HG02763 (cell line): ENCODE results near the gene PPIL3.
A peak's percentile ranks its signal among the peaks of the same experiment; 100 is the strongest.
"Not testable (repeated sequence)": the region's sequence is repeated elsewhere in the genome, so short reads cannot be mapped to it uniquely, and the experiment has no call there.

Experiments
- ATAC-seq: cut with Tn5 transposase; IDR thresholded peaks from one replicate; pipeline ENCODE4 v1.9.1; 2021; ENCODE audit warnings: mild to moderate bottlenecking, moderate library complexity; ENCODE audit not compliant: unreplicated experiment

The PPIL3 gene

DNA sequence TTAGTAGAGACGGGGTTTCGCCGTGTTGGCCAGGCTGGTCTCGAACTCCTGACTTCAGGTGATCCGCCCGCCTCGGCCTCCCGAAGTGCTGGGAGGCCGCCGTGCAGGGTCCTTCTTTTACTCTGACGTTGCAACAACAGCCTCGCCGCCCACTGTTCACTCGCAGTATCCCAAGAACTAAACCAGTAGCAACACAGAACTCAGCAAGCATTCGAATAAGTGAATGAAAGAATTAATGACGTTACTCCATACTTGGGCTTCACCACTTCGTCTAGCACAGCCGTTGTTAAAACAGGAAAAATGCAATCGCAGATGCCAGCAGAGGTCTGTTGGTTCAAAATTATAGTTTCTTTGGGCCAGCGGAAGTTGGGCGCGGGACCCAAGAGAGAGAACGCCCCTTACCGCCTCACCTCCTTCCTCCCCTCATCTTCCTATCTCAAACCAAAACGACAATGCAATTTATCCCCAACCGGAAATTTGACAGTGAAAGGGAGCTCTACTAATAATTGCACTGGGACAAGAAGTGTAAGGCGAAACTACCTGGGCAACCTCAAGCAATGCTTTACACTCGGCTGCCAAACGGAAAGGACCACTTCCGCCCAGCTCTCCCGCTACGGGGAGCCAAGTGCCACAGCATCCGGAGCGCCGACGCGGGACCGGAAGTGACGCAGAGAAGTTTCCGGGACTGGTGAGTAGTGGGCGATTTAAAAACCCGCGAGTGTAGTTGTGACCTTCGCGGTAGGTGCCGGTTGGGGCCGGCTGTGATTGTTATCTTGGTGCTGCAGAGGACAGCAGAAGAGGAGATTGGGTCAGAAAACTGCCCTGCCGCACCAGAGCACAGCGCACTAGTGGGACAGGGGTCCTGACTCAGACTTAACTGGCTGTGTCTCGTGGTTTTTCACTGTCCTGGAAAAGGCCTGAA, at the start of gene PPIL3, which contains the start of gene NIF3L1:
Gene PPIL3, minus strand, starts transcription at position 374 of the 922 bp plus-strand sequence. CDS start 1,462 bp downstream, outside the sequence.
Gene NIF3L1, plus strand, starts transcription at position 668 of the 922 bp plus-strand sequence. CDS start 2,573 bp downstream, outside the sequence.
- peak; percentile 88 for ATAC-seq

DNA sequence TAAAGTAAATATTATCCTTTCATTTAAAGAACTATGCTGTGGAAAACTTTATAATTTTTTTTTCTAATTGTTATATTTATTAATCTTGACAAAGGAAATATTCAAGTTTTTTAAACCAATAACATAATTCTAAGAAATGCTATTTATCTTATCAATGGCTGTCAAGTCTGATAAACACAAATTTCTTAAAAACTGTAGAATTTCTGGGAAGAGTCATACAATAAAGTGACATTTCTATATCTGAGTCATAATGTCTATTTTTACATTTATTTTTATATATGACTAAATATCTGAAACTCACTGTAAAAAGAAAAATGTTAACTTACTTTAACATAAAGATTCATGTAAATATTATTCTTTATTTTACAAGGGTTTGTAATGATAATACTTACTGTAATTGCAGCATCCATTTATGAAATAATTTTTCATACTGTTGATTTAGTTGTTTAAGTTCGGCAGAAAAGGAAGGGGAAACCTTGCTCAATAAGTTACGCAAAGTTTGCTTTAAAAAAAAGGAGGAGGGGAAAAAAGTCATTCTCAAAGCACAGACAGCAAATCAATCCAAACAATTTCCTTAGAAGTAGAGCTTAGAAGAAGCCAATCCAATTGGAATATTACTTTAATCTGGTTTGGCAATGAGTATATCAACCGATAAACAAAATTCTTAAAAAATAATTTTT, 42.2 kb upstream of the PPIL3 start:
- no peak for ATAC-seq

DNA sequence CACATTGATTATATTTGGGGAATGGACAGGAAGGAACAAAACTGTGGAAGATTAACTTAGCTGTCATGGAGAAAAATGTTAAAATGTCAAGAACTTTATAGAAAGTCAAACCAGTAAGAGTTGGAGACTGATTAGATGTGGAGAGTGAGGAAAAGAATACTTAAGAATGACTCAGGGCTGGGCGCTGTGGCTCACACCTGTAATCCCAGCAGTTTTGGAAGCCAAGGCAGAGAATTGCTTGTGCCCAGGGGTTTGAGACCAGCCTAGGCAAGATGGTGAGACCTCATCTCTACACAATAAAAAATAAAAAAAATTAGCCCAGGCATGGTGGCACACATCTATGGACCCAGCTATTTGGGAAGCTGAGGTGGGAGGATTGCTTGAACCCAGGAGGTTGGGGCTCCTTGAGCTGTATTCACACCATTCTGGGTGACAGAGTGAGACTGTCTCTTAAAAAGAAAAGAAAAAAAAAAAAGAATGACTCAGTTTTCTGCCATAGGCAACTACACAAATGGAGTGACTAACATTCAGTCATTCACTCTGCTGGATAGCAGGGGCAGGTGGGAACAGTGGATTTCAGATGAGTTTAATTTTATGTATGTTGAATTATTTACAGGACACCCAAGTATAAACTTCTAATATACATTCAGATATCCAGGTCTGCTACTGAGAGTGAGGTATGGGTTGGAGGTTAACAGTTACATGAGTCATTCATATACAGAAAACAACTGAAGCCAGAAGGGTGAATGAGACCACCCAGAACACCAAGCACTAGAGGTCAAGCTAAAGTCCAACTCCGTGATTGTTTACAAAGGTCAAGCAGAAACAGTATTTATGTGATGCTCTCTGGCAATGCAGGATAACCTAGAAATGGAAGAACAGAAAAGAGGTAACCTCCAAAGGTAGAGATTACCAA, 40.7 kb upstream of the PPIL3 start:
- ATAC-seq = no peak

DNA sequence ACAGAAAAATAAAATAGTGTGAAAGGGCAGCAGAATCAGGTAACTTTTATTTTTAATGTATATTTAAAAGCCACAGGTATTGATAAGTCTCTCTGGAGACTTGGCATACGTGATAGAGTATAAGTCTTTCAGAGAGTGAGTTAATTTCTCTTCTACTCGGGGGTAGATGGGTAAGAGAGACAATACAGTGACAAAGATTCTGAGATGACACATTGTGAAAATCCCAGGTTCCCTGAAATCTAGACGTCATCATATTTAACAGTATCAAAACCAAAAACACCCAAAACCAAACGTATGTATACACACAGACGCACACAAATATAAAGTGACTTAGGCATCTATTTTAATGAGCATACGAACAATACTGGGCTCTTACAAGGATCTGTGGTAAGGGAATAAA, 33.6 kb upstream of the PPIL3 start:
- no peak for ATAC-seq

DNA sequence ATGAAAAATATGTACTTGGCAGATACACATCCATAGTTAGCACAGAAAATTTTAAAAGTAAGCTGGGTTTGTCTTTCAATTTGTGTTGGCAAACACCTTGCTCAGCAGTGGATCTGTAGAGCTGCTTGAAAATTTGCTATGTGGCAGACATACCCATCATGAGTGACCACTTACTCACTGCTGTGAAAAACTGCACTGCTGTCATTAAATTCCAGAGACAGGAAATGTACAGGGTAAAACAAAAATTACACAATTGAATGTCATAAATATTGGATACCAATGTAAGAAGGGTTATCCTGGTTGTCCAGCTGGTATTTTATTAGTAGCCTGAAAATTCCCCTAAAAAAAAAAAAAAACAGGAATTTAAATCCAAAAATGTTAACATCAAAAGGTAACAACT, 24.8 kb upstream of the PPIL3 start:
- ATAC-seq = no peak

DNA sequence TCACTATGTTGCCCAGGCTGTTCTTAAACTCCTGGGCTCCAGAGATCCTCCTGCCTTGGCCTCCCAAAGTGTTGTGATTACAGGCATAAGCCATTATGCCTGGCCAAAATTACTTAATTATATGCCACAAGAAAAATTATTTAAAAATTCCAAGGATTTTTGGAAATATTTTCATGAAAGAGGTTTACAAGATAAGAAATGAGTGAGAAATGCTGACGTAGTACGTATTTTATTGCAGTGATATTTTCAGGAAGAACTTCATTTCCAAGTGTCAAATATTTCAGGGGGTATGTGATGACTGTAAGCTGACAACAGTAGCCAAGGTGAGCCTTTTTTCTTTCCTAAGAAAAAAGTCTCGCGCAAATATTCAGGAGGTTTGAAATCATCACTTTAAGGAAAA, 21.1 kb upstream of the PPIL3 start:
- no peak for ATAC-seq

DNA sequence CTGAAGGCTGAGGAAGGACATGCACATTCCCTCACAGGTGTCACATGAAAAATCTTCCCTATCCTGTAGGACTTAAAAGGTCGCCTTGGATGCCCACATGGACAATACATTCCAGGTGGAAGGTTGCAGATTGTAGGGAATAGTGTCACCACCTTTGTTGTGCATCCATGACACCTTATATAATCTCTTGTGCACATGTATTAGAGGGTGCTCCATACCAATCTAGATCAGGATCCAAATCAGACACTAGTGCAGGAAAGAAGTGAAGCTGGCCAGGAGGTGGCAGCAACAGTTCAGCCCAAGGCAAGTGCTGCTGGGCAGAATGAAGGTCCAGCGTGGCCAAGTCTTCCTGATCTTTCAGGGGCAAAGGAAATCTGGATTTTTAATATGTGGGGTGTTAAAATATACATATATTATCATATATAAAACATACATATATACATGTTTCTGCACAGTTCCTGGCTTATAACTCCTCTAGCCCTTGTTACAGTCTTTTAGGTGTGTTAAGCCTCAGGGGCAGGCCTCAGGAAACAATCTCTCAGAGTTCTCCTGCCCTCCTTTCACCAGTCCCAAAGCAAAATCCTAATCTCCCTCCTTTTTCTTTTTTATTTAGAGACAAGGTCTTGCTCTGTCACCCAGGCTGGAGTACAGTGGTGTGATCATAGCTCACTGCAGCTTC, 16.9 kb upstream of the PPIL3 start:
- peak; percentile 44 for ATAC-seq

DNA sequence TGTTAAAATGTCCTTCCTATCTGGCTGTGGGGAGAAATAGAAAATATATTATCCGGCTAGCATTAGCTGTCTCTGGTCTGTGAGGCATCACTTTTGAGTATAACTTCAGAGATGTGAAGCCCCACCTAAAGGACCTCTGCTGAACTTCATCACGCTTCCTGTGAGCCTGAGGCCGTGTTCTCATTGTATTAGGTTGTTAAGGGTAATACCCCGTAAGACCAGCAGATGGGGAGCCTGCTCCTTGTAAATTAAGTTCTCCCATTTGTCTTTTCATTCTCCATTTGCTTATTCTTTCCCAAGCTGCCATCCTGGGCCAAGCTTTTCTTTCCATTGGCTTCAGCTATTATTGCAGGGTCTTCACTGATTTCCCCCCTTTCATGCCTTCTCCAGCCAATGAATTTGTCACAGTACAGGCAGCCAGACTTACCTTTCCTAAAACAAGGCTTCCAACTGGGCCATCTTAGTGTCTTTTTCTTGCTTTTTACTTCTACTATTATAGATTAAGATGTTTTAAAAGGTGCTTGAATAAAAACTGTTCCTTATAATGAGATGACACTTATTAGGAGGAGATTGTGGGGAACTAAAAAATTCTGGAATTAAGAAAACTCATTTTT, 12.7 kb upstream of the PPIL3 start:
- peak; percentile 84 for ATAC-seq

DNA sequence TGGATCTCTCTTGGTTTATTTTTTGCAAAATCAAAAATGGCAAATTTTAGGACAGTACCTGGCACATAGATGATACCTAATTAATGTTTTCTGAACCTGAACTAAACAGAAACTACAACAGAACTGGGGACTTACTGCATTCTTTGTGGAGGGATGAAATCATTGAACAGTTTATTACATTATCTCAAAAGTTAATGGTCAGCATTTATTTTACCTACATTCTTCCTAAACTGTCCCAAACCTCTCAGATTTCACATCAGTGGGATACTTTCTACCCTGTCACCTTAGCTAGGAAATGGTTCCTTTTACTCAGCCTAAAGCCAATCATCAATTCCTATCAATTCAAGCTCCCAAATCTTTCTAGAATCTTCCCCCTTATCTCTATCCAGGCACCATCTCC, 10.6 kb upstream of the PPIL3 start:
- no peak for ATAC-seq

DNA sequence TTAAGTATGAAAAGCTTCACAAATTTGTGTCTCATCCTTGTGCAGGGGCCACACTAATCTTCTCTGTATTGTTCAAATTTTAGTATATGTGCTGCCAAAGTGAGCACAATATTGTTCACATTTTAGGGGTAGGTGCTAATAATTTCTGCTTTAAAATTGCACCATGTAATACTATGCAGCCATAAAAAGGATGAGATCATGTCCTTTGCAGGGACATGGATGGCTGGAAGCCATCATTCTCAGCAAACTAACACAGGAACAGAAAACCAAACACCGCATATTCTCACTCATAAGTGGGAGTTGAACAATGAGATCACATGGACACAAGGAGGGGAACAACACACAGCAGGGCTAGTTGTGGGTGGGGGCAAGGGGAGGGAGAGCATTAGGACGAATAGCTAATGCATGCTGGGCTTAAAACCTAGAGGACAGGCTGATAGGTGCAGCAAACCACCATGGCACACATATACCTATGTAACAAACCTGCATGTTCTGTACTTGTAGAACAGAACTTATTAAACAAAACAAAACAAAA, 7.1 kb downstream of the PPIL3 start:
- ATAC-seq = not testable (repeated sequence)

DNA sequence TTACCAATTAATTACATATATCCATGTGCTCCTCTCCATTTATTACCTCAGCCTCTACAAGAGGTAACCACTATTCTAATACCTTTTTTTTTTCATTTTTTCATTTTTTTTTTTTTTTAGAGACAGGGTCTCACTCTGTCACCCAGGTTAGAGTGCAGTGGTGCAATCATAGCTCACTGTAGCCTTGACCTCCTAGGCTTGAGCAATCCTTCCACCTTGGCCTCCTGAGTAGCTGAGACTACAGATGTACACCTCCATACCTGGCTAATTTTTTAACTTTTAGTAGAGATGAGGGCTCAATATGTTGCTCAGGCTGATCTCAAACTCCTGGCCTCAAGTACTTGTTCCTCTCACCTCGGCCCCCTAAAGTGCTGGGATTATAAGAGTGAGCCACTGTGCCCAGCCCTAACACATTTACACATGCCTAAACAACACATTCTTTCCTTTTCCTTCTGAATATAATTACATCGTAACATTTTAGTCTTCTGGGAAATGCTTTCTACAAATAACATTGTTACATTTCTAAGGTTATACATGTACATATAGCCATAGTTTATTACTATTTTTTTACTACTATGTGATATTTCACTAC, 10.5 kb downstream of the PPIL3 start:
- ATAC-seq = no peak

DNA sequence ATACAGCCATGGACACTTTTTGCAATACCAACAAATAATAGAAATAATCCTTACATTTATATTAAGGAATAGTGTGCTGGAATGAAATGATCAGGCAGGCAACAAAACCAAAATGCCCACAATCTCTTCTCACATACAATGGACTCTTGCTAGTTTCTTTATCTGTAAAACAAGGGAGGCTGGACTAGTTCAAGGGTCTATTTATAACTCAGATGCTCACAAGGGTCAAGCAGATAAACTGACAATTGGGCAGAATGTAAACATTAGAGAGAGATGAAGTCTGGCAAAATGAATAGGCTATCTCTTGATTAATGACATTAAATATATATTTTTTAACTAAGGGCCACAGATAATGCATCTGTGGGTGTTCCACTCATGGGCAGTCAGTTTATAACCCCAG, 11.4 kb downstream of the PPIL3 start:
- no peak for ATAC-seq

DNA sequence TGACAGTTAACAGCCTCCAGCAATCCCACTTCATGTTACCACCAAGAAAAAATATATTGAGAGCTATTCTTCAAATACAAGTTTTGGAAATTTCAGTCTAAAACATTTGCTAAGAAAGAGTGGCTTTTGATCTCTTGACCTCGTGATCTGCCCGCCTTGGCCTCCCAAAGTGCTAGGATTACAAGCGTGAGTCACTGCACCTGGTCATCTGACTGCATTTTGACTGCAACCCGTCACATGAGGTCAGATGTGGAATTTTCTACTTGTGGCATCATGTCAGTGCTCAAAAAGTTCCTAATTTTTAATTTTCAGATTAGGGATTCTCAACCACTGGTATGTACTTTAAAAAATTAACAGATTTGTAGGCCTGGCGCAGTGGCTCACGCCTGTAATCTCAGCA, 15.3 kb downstream of the PPIL3 start:
- no peak for ATAC-seq

DNA sequence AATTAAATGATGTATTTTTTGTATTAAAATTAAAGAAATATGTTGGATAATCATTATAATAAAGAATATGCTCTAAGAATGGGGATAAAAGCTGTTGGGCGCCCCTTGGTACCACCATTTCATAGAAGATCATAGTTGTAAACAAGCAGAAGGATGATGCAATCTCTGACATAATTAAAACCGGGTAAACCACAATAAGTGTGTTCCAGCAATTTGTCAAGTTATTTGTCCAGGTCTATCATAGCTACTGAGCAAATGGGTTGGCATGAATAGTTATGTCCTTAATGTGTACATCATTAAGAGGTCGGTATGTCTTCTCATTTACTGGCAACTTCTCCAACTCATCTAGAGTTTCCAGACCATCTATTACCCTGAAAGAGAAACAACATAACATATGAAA, 17.7 kb downstream of the PPIL3 start:
- ATAC-seq = no peak

DNA sequence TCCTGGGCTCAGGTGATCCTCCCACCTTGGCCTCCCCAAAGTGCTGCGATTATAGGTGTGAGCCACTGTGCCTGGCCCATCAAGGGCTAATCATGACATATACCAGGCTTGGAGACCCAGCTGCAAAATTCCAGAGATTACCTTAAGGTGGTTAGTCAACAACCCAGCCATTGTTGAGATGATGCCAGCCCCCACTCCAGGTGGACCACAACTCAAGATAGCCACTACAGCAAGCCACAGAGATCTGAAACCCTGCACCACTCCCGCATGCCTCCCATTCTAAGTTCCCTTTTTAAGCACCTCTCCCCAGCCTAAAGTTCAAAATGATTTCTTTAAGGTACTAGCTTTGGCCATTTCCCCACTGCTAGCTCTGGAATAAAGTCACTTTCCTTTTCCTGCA, 19.9 kb downstream of the PPIL3 start:
- no peak for ATAC-seq

DNA sequence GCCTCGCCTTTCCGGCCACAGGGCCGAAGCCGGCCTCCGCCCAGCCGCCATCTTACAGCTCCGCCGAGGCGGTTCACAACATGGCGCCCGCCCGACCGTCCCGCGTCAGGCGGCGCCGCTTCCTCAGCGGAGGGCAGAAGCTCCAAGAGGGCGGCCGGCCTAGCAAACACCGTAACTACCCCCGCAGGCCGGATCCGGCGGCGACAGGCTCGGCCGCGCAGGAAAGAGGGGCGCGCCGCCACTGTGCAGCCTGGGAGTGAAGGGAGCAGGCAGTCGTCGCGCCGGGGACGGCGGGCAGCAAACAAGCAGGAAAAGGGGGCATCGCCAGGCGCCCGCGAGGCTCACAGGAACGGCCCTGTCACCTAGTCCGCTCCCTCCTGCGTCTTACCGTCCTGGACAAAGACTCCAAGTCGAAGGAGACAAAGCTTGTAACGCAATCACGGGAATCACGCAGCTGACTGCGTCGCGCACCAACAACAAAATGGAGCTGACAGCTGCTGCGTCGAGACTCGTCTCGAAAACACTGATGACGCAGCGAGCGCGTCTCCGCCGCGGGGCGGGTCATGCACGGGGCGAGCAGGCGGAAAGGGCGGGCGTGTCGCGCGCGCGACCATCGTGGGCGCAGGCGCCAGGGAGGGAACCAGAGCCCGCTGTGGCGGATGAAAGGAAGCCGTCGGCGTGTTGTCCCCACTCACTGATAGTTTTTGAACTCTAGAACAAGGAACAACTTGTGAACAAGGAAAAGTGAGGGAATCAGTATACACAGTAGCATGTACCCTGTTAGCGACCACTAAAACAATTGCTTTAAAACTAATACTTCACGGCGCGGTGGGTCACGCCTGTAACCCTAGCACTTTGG, 24.5 kb downstream of the PPIL3 start, which contains the start of gene CLK1:
Gene CLK1, minus strand, starts transcription at position 483 of the 859 bp plus-strand sequence. CDS start 2,796 bp downstream, outside the sequence.
- peak; percentile 86 for ATAC-seq

DNA sequence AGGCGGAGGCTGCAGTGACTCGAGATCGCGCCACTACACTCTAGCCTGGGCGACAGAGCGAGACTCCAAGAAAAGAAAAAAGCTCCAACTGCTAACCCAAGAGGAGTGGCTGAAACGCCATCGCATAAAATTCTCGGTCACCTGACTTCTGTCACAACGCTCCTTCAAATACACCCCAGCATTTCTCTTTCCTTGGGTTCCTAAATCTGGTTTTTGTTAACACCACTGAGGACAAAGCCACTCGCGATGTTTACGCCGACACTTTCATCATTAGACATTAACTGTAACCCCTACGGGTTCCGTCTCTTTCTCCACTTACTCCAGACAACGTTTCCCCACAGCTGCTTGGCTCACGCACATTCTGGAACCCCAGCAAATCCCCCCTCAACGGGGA, 25.1 kb downstream of the PPIL3 start:
- no peak for ATAC-seq

DNA sequence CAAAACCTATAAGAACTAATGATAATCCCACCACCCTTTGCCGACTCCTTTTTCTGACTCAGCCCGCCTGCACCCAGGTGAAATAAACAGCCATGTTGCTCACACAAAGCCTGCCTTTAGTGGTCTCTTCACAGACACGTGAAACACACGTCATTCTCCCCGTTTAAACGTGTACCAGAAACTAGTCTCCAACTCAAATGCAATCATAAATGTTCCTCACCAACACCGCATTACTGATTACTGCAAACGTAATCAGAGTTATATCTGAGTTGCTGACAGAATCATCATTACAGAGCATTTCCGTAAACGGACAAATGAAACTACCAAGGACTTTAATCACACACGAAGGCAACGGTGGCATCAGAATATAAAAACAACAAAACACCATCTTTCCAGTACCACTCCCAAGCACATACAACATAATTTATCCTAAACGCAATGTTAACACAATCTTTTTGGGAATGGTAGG, 26.3 kb downstream of the PPIL3 start:
- no peak for ATAC-seq
